Adrenal gland (tissue), 5 donors: ENCODE measurements around the gene FKTN.

Experiments used
- POLR2A ChIP-seq, 2 donors: fragments of 450-650 bp; IDR thresholded peaks; one replicate each; pipeline ENCODE4 v1.6.1; 2017; ENCODE audit warnings: antibody characterized with exemption in 2 of 2, mild to moderate bottlenecking in 2 of 2, moderate library complexity in 1 of 2
- TF ChIP-seq, protein P1 (sequence below), 6 experiments: fragments of 450-650 bp in 4 of 6; fragments of 200-600 bp in 2 of 6; sonication (generic) in 1 of 6; IDR thresholded peaks; 1 replicate in 5 of 6; 2 replicates in 1 of 6; pipeline versions ENCODE4 v1.5.1 to v1.8.0; 2016 to 2021; ENCODE audit warnings: antibody characterized with exemption in 6 of 6, mild to moderate bottlenecking in 2 of 6, moderate library complexity in 1 of 6
- donor health status: DM: no; HTN: no; CAD: no.

DNA sequence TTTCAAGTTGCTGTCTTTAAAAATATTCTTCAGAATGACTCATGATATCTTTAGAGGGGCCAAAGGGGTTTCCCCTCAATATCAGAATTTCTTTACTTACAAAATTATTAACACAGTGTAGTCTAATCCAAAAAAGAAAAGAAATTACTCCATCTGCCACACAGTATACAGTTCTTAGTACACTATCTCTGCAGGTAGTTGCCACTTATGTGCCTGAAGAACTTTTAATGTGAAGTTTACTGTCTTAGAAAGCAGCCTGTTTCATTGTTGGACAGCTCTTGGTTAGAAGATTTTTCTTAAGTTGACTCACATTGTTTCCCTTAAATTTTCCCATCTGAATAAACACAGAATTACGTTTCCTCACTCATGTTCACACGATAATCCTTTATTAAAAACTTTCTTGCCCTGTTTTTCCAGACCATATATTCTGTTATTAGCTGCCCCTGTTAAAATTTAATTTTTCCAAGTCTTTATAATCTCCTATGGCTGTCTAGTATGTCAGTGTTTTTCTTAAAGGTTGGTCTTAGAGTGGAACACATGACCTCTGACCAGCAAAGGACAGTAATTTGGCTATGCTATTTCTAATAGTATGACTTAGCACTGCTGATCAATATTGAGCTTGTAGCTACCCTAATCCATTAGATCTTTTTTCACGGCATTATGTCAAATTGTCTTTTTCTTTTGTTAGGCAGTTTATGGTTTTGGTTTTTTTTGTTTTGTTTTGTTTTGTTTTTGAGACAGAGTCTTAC lies 21.8 kb upstream of the FKTN start:
- no peak for TF ChIP-seq POLR2A (IDR thresholded peaks at IDR 0.05)
- TF ChIP-seq, protein P1, sequence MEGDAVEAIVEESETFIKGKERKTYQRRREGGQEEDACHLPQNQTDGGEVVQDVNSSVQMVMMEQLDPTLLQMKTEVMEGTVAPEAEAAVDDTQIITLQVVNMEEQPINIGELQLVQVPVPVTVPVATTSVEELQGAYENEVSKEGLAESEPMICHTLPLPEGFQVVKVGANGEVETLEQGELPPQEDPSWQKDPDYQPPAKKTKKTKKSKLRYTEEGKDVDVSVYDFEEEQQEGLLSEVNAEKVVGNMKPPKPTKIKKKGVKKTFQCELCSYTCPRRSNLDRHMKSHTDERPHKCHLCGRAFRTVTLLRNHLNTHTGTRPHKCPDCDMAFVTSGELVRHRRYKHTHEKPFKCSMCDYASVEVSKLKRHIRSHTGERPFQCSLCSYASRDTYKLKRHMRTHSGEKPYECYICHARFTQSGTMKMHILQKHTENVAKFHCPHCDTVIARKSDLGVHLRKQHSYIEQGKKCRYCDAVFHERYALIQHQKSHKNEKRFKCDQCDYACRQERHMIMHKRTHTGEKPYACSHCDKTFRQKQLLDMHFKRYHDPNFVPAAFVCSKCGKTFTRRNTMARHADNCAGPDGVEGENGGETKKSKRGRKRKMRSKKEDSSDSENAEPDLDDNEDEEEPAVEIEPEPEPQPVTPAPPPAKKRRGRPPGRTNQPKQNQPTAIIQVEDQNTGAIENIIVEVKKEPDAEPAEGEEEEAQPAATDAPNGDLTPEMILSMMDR (IDR thresholded peaks at IDR 0.05): no peak
